ENCODE data around the gene RPS5.
"Not testable (repeated sequence)": the region's sequence is repeated elsewhere in the genome, so short reads cannot be mapped to it uniquely, and the experiment has no call there.

RPS5 gene

GRCh38 chr19:58429745-58430144 lies 42.7 kb downstream of the RPS5 start:
- in situ Hi-C loops (cut with HindIII; ENCODE audit: low sequenced_read_pairs), result no loop called here
- TF ChIP-seq, protein P1, sequence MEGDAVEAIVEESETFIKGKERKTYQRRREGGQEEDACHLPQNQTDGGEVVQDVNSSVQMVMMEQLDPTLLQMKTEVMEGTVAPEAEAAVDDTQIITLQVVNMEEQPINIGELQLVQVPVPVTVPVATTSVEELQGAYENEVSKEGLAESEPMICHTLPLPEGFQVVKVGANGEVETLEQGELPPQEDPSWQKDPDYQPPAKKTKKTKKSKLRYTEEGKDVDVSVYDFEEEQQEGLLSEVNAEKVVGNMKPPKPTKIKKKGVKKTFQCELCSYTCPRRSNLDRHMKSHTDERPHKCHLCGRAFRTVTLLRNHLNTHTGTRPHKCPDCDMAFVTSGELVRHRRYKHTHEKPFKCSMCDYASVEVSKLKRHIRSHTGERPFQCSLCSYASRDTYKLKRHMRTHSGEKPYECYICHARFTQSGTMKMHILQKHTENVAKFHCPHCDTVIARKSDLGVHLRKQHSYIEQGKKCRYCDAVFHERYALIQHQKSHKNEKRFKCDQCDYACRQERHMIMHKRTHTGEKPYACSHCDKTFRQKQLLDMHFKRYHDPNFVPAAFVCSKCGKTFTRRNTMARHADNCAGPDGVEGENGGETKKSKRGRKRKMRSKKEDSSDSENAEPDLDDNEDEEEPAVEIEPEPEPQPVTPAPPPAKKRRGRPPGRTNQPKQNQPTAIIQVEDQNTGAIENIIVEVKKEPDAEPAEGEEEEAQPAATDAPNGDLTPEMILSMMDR (IDR thresholded peaks at IDR 0.05; ENCODE audit: low read depth, low read length, missing control alignments), result no peak
- H3K4me3 ChIP-seq (ENCODE audit: low read depth, low read length), result no peak overlapping the region
- no peak for DNase-seq (ENCODE audit: low read depth)

- TF ChIP-seq, protein P1 (IDR thresholded peaks at IDR 0.05; ENCODE audit: low read depth, low read length, missing control alignments), result no peak
- no peak overlapping the region for H3K4me3 ChIP-seq (ENCODE audit: low read depth, low read length)
- DNase-seq (ENCODE audit: low read depth), result no peak
- in situ Hi-C loops (cut with HindIII; ENCODE audit: low sequenced_read_pairs), result no loop called here
Observed at GRCh38 chr19:58434217-58434616, 47.1 kb downstream of the RPS5 start.

- in situ Hi-C loops (cut with HindIII; ENCODE audit: low sequenced_read_pairs), result no loop called here
- H3K4me3 ChIP-seq (ENCODE audit: low read depth, low read length), result peak within 1 kb of the TSS; percentile 57
- TF ChIP-seq, protein P1 (IDR thresholded peaks at IDR 0.05; ENCODE audit: low read depth, low read length, missing control alignments), result no peak
Observed at GRCh38 chr19:58439576-58440554, 52.8 kb downstream of the RPS5 start, which contains the start of gene ZNF132. TSS of gene ZNF132 (minus strand) at chr19:58440153. CDS start at chr19:58439821, 332 bp downstream.

DNA sequence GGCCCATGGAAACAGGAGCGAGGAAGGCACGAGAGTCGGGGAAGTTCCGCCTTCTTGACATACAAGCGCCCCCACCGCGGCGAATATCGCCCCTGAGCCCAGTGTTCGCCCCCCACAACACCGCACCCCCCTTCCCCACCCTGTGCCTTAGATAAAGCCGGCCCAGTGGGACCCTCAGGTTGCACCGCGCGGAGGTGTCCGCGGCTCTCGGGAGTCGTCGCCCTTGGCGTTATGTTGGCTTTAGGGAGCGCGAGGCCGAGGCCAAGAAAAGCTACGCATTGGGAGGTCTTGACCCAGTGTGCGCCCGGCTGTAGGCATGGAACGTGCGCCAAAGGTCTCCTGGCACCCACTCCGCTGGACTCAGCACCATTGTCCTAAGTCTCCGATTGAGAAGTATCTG lies 53.5 kb downstream of the RPS5 start:
- in situ Hi-C loops (cut with HindIII; ENCODE audit: low sequenced_read_pairs), result no loop called here
- no peak for DNase-seq (ENCODE audit: low read depth)
- peak overlapping the region; percentile 57 for H3K4me3 ChIP-seq (ENCODE audit: low read depth, low read length)
- TF ChIP-seq, protein P1 (IDR thresholded peaks at IDR 0.05; ENCODE audit: low read depth, low read length, missing control alignments), result no peak

More at GRCh38 chr19:58439576-58440554, 52.8 kb downstream of the RPS5 start, which contains the start of gene ZNF132:
- peak; percentile 100 for DNase-seq (ENCODE audit: low read depth)

- H3K4me3 ChIP-seq (ENCODE audit: low read depth, low read length); DNase-seq (ENCODE audit: low read depth); in situ Hi-C loops (cut with HindIII; ENCODE audit: low sequenced_read_pairs): not testable (repeated sequence)
Observed at GRCh38 chr19:58442986-58443385, 55.9 kb downstream of the RPS5 start.
